ENCODE results near the gene NCK2. TPM values are rescaled to one million over a fixed set of nuclear protein-coding genes. Genes with fewer than 3 reads are reported as not detected.

The NCK2 gene
- total RNA-seq, 1 experiment from 2014 or later: 75.4 TPM

- TF ChIP-seq USF1 (CRISPR knock-in tag; IDR thresholded peaks at IDR 0.05) (no peak), FOXK1 (CRISPR knock-in tag; IDR thresholded peaks at IDR 0.05) (no peak), ATF3 (CRISPR knock-in tag; conservative IDR thresholded peaks at IDR 0.05) (no peak), ZMAT4 (CRISPR knock-in tag; IDR thresholded peaks at IDR 0.05) (no peak), CTCF (IDR thresholded peaks at IDR 0.05) (no peak), TEAD4 (CRISPR knock-in tag; IDR thresholded peaks at IDR 0.05) (no peak)
These were observed 162.5 kb downstream of the NCK2 start (continued) for GRCh38 chr2:105907184-105907583.

- Mint-ChIP-seq H3K4me3 (no peak overlapping the region), H3K27ac (no peak overlapping the region), H3K27me3 (ENCODE audit: low read depth) (no peaks in the 10 kb centered on the region; the same call in 1 of the 2 replicates), H3K4me1 (peaks cover 10% of the 10 kb centered on the region), H3K36me3 (no peaks in the 10 kb centered on the region), H3K9me3 (peaks cover 5% of the 10 kb centered on the region)
- no peak for DNase-seq (ENCODE audit: low spot score)
- ChIA-PET CTCF (interaction anchor here (1.4 kb wide), 1 partner anchor 10 kb away, joined by 3 read pairs; no protein-coding TSS in a partner anchor), POLR2A (no interaction called here)
- ATAC-seq: no peak
- TF ChIP-seq EMX1 (CRISPR knock-in tag; IDR thresholded peaks at IDR 0.05): no peak
- TF ChIP-seq HMGXB4 (CRISPR knock-in tag; IDR thresholded peaks at IDR 0.05): no peak
- TF ChIP-seq MXD4 (CRISPR knock-in tag; IDR thresholded peaks at IDR 0.05; ENCODE audit: borderline replicate concordance): no peak
- no peak for TF ChIP-seq E2F5 (CRISPR knock-in tag; IDR thresholded peaks at IDR 0.05)
- TF ChIP-seq CTCF (IDR thresholded peaks at IDR 0.05): no peak
- TF ChIP-seq USF2 (CRISPR knock-in tag; IDR thresholded peaks at IDR 0.05): no peak
- TF ChIP-seq TP53 (CRISPR knock-in tag; IDR thresholded peaks at IDR 0.05): no peak
- no peak for TF ChIP-seq KAT7 (CRISPR knock-in tag; IDR thresholded peaks at IDR 0.05; ENCODE audit: borderline replicate concordance)
- TF ChIP-seq TCF7 (CRISPR knock-in tag; IDR thresholded peaks at IDR 0.05; ENCODE audit: low read depth): no peak
- TF ChIP-seq FOXP1 (CRISPR knock-in tag; IDR thresholded peaks at IDR 0.05; ENCODE audit: borderline replicate concordance): no peak
- TF ChIP-seq NR3C1 (CRISPR knock-in tag; conservative IDR thresholded peaks at IDR 0.05; ENCODE audit: low read depth): no peak
- no peak for TF ChIP-seq ZNF317 (CRISPR knock-in tag; IDR thresholded peaks at IDR 0.05; ENCODE audit: borderline replicate concordance, low read depth)
- TF ChIP-seq SOX15 (CRISPR knock-in tag; IDR thresholded peaks at IDR 0.05): no peak
- no peak for TF ChIP-seq E2F1 (CRISPR knock-in tag; IDR thresholded peaks at IDR 0.05)
- no peak for TF ChIP-seq ZMAT4 (CRISPR knock-in tag; IDR thresholded peaks at IDR 0.05)
- no peak for TF ChIP-seq HMGA2 (CRISPR knock-in tag; IDR thresholded peaks at IDR 0.05)
These were observed 164.5 kb downstream of the NCK2 start for GRCh38 chr2:105909215-105909614.

Measured in WTC11 (cell line).